ENCODE results near the gene SBF1. TPM values are rescaled to one million over a fixed set of nuclear protein-coding genes. Genes with fewer than 3 reads are reported as not detected.

The SBF1 gene
- total and polyA plus RNA-seq, 7 donors = 13.8 to 67.3 (median 23.2) TPM

GRCh38 chr22:50506611-50507420, 32.0 kb upstream of the SBF1 start:
- TF ChIP-seq POLR2A (IDR thresholded peaks at IDR 0.05) (no peak), POLR2AphosphoS5 (IDR thresholded peaks at IDR 0.05) (no peak), EP300 (IDR thresholded peaks at IDR 0.05) (no peak)
- TF ChIP-seq, protein P1, sequence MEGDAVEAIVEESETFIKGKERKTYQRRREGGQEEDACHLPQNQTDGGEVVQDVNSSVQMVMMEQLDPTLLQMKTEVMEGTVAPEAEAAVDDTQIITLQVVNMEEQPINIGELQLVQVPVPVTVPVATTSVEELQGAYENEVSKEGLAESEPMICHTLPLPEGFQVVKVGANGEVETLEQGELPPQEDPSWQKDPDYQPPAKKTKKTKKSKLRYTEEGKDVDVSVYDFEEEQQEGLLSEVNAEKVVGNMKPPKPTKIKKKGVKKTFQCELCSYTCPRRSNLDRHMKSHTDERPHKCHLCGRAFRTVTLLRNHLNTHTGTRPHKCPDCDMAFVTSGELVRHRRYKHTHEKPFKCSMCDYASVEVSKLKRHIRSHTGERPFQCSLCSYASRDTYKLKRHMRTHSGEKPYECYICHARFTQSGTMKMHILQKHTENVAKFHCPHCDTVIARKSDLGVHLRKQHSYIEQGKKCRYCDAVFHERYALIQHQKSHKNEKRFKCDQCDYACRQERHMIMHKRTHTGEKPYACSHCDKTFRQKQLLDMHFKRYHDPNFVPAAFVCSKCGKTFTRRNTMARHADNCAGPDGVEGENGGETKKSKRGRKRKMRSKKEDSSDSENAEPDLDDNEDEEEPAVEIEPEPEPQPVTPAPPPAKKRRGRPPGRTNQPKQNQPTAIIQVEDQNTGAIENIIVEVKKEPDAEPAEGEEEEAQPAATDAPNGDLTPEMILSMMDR (IDR thresholded peaks at IDR 0.05) = no peak
- intact Hi-C loops (cut with DNase I) = loop anchor here (2.0 to 5.0 kb wide), 3 partner anchors 32 to 265 kb away; partner anchors contain the start of gene SBF1
- Histone ChIP-seq H3K27ac (peak overlapping the region; percentile 88 to 94 (median 90)), H3K36me3 (peaks cover 20 to 36% (median 29%) of the 10 kb centered on the region in 4 donors), H3K4me1 (peaks cover 0 to 39% (median 24%) of the 10 kb centered on the region in 4 donors), H3K9me3 (no peaks in the 10 kb centered on the region), H3K4me3 (peak overlapping the region; percentile 67 to 97 (median 96)), H3K27me3 (no peaks in the 10 kb centered on the region)
- WGBS, 2 donors = 33 to 42% methylated on average over 21 of the region's 21 CpGs
- DNase-seq = peak; percentile 82

GRCh38 chr22:50505776-50506610, 31.2 kb upstream of the SBF1 start:
- Histone ChIP-seq H3K36me3 (peaks cover 20 to 36% (median 29%) of the 10 kb centered on the region in 4 donors), H3K9me3 (no peaks in the 10 kb centered on the region), H3K27me3 (no peaks in the 10 kb centered on the region), H3K4me3 (peak overlapping the region; percentile 67 to 97 (median 96)), H3K4me1 (peaks cover 0 to 39% (median 24%) of the 10 kb centered on the region in 4 donors), H3K27ac (no peak overlapping the region)
- intact Hi-C loops (cut with DNase I) = loop anchor here (2.0 to 5.0 kb wide), 3 partner anchors 31 to 264 kb away; partner anchors contain the start of gene SBF1
- WGBS, 2 donors = 92 to 94% methylated on average over 41 of the region's 41 CpGs
- TF ChIP-seq, protein P1 (IDR thresholded peaks at IDR 0.05) = no peak
- TF ChIP-seq POLR2A (IDR thresholded peaks at IDR 0.05) (no peak), POLR2AphosphoS5 (IDR thresholded peaks at IDR 0.05) (no peak), EP300 (IDR thresholded peaks at IDR 0.05) (no peak)
- DNase-seq = peak; percentile 66

DNA sequence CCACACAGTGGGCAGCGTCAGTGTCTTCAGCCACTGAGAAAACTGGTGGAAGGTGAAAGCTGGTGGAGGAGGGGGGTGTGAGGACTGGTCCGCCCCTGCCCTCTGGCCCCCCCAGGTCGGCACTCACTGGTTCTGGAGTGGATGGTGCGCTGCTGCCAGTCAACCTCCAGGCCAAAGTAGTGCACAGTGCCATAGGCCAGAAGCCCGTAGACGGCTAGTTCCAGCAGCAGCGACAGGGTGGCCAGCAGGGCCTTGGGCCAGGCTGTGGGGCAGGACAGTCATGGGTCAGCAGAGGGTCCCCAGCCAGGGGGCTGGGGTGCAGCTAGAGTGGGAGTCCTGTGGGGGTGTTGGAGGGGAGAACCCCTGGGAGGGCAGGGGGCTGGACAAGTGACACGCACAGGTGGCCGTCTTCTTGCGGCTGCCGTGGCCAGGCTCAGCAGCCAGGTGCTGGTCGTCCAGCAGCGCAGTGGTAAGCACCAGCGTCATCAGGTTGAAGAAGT, 30.5 kb upstream of the SBF1 start:
- no peak overlapping the region for H3K27ac ChIP-seq
- H3K4me1 ChIP-seq = peaks cover 0 to 39% (median 24%) of the 10 kb centered on the region in 4 donors
- WGBS, 2 donors = 94 to 96% methylated on average over 14 of the region's 14 CpGs
- H3K9me3 ChIP-seq = no peaks in the 10 kb centered on the region
- intact Hi-C loops (cut with DNase I) = loop anchor here (5.0 kb wide), 2 partner anchors 158 to 263 kb away; no protein-coding TSS in a partner anchor
- no peaks in the 10 kb centered on the region for H3K27me3 ChIP-seq
- TF ChIP-seq, protein P1 (IDR thresholded peaks at IDR 0.05) = no peak
- TF ChIP-seq EP300 (IDR thresholded peaks at IDR 0.05) (no peak), POLR2AphosphoS5 (IDR thresholded peaks at IDR 0.05) (no peak), POLR2A (IDR thresholded peaks at IDR 0.05) (no peak)
- no peak for DNase-seq
- H3K36me3 ChIP-seq = peaks cover 20 to 36% (median 29%) of the 10 kb centered on the region in 4 donors
- no peak overlapping the region for H3K4me3 ChIP-seq

DNA sequence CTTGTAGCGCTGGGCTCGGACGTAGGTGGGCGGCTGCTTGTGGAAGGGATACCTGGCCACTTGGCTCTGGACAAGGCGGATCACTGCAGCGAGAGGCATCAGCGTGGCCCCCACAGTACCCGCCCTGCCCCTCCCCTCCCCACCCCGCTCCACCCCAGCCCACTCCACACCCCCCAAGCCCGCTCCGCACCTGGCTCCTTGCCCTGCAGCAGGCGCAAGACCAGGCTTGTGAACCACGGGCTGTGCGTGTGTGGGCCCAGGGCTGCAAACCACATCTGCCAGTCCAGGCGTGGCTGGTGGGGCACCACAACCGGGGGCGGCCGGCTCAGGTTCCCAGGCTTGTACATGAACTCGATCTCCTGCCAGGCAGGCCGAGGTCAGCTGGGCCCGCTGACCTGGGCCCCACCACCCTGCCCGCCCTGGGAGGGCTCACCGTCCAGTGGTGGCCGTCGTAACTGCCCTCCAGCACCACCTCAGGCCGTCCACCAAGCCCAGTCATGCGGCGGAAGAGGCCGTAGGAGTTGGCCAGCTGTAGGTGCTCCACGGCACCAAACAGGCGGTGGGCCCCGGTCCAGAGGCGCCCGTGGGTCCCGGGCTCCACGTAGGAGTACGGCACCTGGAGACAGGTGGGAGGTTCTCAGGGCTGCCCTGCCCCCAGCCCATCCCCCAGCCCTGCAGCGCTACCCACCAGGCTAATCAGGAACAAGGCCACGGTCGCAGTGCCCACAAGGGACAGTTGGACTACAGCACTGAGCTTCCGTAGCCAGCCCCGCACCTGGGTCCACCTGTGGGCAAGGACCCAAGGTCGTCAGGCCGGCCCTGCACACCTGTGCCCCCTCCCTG, 29.8 kb upstream of the SBF1 start:
- intact Hi-C loops (cut with DNase I) = loop anchor here (5.0 kb wide), 2 partner anchors 157 to 262 kb away; no protein-coding TSS in a partner anchor
- TF ChIP-seq EP300 (IDR thresholded peaks at IDR 0.05) (no peak), POLR2A (IDR thresholded peaks at IDR 0.05) (no peak), POLR2AphosphoS5 (IDR thresholded peaks at IDR 0.05) (no peak)
- TF ChIP-seq, protein P1 (IDR thresholded peaks at IDR 0.05) = no peak
- Histone ChIP-seq H3K27me3 (no peaks in the 10 kb centered on the region), H3K4me3 (no peak overlapping the region), H3K4me1 (peaks cover 0 to 33% (median 24%) of the 10 kb centered on the region in 4 donors), H3K27ac (no peak overlapping the region), H3K36me3 (peaks cover 20 to 36% (median 29%) of the 10 kb centered on the region in 4 donors), H3K9me3 (no peaks in the 10 kb centered on the region)
- no peak for DNase-seq
- 94% methylated on average over 44 of the region's 44 CpGs for WGBS, 2 donors

All from sigmoid colon (tissue), 7 donors.